HG03039 (cell line): ENCODE data around the gene MAOA.
"Not testable (repeated sequence)": the region's sequence is repeated elsewhere in the genome, so short reads cannot be mapped to it uniquely, and the experiment has no call there.

Source experiments
- ATAC-seq: cut with Tn5 transposase; IDR thresholded peaks from one replicate; pipeline ENCODE4 v1.9.1; 2021; ENCODE audit warnings: mild to moderate bottlenecking, moderate library complexity; ENCODE audit not compliant: unreplicated experiment

Gene MAOA

DNA sequence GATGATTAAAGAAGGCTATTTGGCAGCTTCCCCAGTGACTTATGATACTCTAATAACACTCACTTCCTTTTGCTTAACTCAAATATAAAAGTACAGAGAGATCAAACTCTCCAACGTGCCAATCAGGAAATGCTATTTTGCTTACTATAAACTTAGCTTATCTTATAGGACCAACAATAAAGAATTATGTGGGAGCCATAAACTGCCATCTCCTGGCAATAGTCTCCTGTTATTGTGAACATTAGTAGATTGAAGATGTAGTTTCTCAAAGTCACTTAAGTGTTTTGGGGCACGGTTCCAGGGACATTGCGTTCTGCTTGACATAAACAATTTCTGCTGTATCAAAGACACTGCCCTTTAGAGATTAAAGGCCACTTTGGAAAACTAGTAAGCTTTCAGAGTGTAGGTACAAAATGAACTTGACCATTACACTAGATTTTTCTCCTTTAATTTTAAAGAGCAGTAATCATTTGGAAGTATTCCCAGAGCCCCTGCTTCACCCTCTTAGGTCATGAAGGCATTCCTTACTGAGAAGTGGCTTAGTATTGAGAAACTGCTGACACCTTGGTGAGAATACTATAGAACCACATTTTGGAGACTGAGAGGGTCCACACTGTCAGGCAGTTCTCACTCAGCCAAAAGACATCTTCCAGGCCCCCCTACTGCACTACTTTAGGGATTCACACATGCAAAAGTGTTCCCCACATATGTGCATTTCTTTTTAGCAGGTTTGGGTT, 51.9 kb downstream of the MAOA start:
- ATAC-seq: no peak

DNA sequence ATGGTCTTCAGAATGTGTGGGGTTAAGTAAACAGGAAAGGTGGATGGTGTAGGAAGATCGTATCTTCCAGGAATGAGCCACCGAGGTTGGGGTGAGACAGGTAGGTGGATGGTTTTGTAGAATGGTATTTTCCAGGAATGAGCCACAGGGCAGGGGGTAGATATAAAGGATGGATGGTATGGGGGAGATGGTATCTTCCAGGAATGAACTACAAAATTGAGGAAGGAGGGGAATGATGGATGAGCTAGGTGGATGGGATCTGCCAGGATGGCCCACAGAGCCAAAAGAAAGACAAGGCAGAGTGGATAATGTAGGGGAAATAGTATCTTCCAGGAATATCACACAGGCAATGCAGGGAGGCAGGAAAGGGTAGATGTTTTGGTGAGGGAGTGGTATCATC, 60.0 kb downstream of the MAOA start:
- ATAC-seq: no peak

DNA sequence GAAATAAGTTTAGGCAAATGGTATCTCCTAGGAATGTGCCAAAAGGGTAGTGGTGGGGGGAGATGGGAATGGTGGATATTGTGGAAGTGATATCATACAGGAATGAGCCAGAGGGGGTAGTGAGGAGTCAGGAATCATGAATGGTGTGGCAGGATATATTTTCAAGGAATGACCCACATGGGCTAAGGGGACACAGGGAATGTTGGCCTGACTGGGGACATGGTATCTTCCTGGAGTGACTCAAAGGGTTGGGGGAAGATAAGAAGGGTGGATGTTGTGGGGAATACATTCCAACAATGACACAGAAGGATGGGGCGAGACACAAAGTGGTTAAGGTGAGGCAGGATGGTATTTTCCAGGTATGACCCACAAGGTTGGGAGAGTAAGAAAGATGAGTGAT, 60.6 kb downstream of the MAOA start:
- no peak for ATAC-seq

DNA sequence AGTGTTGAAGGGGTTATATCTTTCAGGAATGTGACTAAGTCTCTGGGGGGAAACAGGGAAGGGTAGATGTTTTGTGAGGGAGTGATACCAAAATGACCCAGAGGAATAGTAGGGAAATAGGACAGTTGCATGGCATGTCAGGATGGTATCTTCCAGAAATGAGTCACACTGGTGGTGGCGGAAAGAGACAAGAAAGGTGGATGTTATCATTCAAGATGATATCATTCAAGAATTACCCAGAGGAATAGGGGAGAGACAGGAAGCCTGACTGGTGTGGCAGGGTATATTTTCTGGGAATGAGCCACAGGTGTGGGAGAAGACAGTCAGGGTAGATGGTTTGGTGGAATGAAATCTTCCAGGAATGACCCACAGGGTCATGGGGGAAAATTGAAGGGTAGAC, 61.1 kb downstream of the MAOA start:
- ATAC-seq: no peak

DNA sequence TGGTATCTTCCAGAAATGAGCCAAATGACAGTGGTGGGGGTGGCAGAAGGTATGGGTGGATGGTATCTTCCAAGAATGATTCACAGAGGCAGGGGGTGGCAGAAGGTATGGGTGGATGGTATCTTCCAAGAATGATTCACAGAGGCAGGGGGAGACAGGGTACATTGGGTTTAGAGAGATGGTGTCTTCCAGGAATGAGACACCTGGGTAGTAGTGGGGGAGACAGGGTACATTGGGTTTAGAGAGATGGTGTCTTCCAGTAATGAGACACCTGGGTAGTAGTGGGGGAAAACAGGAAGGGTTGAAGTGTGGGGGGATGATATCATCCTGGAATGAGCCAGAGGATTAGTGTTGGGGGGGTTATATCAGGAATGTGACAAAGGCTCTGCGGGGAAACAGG, 62.0 kb downstream of the MAOA start:
- no peak for ATAC-seq

- ATAC-seq: no peak
Observed at GRCh38 chrX:43718546-43718945, 62.4 kb downstream of the MAOA start.

DNA sequence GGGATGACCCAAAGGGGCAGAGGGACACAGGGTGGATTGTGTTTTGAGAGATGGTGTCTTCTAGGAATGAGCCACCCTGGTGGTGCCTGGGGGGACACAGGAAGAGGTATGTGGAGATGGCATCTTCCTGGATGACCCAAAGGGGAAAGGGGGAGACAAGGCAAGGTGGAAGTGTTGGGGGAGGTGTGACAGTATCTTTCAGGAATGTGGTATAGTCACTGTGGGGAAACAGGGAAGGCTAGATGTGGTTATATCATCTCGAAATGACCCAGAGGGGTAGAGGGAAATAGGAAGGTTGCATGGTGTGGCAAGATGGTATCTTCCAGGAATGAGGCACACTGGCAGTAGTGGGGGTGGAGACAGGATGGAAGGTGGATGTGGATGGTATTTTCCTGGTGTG, 62.9 kb downstream of the MAOA start:
- no peak for ATAC-seq

DNA sequence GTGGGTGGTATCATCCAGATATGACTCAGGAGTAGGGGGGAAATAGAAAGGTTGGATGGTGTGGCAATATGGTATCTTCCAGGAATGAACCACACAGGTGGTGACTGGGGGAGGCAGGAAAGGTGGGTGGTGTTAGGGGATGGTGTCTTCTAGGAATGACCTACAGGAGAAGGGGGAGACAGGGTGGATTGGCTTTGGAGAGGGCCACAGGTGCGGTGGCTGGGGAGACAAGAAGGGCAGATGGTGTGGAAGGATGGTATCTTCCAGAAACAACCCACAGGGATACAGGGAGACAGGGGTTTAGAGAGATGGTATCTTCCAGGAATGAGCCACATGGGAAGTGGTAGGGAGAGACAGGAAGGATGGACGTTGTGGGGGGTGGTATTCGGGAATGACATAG, 64.0 kb downstream of the MAOA start:
- no peak for ATAC-seq

DNA sequence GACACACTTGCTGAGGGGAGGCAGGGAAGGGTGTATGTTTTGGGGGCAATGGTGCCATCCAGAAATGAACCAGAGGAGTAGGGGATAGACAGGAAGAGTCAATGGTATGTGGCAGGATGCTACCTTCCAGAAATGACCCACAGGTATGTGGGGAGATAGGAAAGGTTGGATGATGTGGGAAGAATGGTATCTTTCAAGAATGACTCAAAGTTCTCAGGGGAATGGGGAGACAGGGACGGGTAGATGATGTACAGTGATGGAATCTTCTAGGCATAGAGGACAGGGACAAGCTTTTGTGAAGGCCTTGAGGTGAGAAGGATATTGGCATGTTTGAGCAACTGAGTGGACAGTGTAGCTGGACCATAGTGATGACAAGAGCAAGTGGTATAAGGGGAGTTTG, 64.9 kb downstream of the MAOA start:
- ATAC-seq: no peak

DNA sequence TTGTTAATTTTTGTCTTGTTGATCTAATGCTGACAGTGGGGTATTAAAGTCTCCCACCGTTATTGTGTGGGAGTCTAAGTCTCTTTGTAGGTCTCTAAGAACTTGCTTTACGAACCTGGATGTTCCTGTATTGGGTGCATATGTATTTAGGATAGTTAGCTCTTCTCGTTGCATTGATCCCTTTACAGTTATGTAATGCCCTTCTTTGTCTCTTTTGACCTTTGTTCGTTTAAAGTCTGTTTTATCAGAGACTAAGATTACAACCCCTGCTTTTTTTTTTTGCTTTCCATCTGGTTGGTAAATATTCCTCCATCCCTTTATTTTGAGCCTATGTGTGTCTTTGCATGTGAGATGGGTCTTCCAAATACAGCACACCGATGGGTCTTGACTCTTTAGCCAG, 69.1 kb downstream of the MAOA start:
- not testable (repeated sequence) for ATAC-seq

DNA sequence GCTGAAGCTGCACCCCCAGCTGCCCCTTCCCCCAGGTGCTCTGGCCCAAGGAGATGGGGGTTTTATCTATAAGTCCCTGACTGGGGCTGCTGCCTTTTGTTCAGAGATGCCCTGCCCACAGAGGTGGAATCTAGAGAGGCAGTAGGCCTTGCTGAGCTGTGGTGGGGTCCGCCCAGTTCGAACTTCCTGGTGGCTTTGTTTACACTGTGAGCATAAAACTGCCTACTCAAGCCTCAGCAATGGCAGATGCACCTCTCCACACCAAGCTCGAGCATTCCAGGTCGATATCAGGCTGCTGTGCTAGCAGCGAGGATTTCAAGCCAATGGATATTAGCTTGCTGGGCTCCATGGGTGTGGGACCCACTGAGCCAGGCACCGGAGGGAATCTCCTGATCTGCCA, 71.2 kb downstream of the MAOA start:
- not testable (repeated sequence) for ATAC-seq

- no peak for ATAC-seq
Observed at GRCh38 chrX:43728002-43728401, 71.9 kb downstream of the MAOA start.

GRCh38 chrX:43728966-43729365, 72.9 kb downstream of the MAOA start:
- no peak for ATAC-seq

DNA sequence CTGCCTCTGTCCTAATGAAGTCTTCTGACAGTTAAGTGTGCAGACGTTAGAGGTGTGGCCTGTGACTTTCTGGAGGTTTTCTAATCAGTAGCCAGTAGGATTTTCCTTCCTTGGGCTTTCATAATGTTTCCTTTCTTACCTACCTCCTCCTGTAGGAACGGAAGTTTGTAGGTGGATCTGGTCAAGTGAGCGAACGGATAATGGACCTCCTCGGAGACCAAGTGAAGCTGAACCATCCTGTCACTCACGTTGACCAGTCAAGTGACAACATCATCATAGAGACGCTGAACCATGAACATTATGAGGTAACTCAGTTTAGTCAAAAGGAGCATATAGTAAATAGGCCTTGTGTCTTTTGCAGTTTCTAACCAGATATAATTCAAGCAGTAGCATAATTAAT, 75.0 kb downstream of the MAOA start:
- no peak for ATAC-seq

- no peak for ATAC-seq
Observed at GRCh38 chrX:43733699-43734098, 77.6 kb downstream of the MAOA start.

DNA sequence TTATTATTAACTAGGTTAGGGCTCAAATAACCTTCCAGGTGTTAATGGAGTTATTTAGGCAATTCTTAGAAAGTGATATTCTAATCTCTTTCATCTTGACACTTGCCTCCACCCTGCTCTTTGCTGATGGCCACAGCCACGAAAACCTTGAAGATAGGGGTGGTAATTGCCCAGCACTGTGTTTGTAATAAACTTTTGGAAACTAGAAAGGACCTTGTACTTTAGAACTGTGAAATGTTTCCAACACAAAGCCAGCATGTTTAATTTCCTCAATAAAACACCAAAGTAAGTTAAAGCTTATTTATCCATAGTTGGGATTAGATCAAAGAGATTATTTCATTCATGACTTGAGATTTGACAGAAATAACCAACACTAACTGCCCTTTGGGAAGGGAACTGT, 78.3 kb downstream of the MAOA start:
- no peak for ATAC-seq

GRCh38 chrX:43735534-43735933, 79.4 kb downstream of the MAOA start:
- ATAC-seq: no peak

- ATAC-seq: no peak
Observed at GRCh38 chrX:43735957-43736356, 79.9 kb downstream of the MAOA start.

GRCh38 chrX:43741843-43742573, 85.9 kb downstream of the MAOA start:
- no peak for ATAC-seq

GRCh38 chrX:43743100-43743822, 87.2 kb downstream of the MAOA start:
- no peak for ATAC-seq

- no peak for ATAC-seq
Observed at GRCh38 chrX:43744284-43744683, 88.2 kb downstream of the MAOA start.
